Panc1 (cell line): ENCODE data around the gene CACNA1G. TPM values are rescaled to one million over a fixed set of nuclear protein-coding genes. Genes with fewer than 3 reads are reported as not detected.

Experiments used
- ATAC-seq: fragments of 200-7000 bp; cut with Tn5 transposase; 2 replicates; pipeline ENCODE4 v1.9.1; 2020; ENCODE audit warnings: mild to moderate bottlenecking, moderate library complexity
- BruUV-seq: library from RNA; stranded (reverse); fragments of 400-500 nt; replicated peaks from 2 replicates; lab custom pipeline; 2021; lab: Mats Ljungman, UMichigan
- CTCF ChIA-PET: fragments of 300-600 bp; sonication (Branson Sonifier 250); formaldehyde crosslinking; loops from one replicate; lab custom pipeline; 2022; ENCODE audit warnings: antibody characterized with exemption; lab: Charles Lee
- POLR2A ChIA-PET: fragments of 300-600 bp; sonication (Branson Sonifier 250); formaldehyde crosslinking; loops from one replicate; lab custom pipeline; 2022; ENCODE audit warnings: antibody characterized with exemption; lab: Charles Lee
- DNase-seq: peaks from one replicate; pipeline ENCODE4 v3.0.0-alpha.2; 2010; ENCODE audit warnings: low read depth, low spot score
- H3K27ac ChIP-seq: 2 replicates; pipeline ENCODE4 v1.5.1; 2011; ENCODE audit warnings: mild to moderate bottlenecking, low read length, inconsistent platforms
- H3K27me3 ChIP-seq: fragments of 200-500 bp; sonication (Bioruptor generic); 2 replicates; pipeline ENCODE4 v1.6.0; 2014; ENCODE audit warnings: low read length, inconsistent platforms; ENCODE audit not compliant: control insufficient read depth, insufficient read depth
- H3K36me3 ChIP-seq: fragments of 200-500 bp; sonication (Bioruptor generic); 2 replicates; pipeline ENCODE4 v1.5.1; 2014; ENCODE audit warnings: inconsistent platforms, mild to moderate bottlenecking, low read length, moderate library complexity; ENCODE audit not compliant: control insufficient read depth, insufficient read depth
- H3K4me1 ChIP-seq: 2 replicates; pipeline ENCODE4 v1.5.1; 2011; ENCODE audit warnings: inconsistent platforms, mild to moderate bottlenecking, low read length, moderate library complexity; ENCODE audit not compliant: control insufficient read depth, insufficient read depth
- H3K4me3 ChIP-seq, 2 experiments: 2 replicates each; pipeline ENCODE4 v1.5.1; 2011 to 2012; ENCODE audit warnings: low read depth in 2 of 2, low read length in 2 of 2, mild to moderate bottlenecking in 2 of 2, inconsistent platforms in 1 of 2, moderate library complexity in 1 of 2
- H3K9me3 ChIP-seq: fragments of 200-500 bp; sonication (Bioruptor generic); 2 replicates; pipeline ENCODE4 v1.5.1; 2014; ENCODE audit warnings: low read depth, mild to moderate bottlenecking, inconsistent platforms, low read length, moderate library complexity; ENCODE audit not compliant: control insufficient read depth, insufficient read depth
- CTCF ChIP-seq: fragments of 450-650 bp; IDR thresholded peaks from 2 replicates; pipeline ENCODE4 v1.5.1; 2017; ENCODE audit warnings: mild to moderate bottlenecking
- POLR2AphosphoS5 ChIP-seq: IDR thresholded peaks from 2 replicates; pipeline ENCODE4 v1.6.1; 2012; ENCODE audit warnings: mild to moderate bottlenecking, low read depth, low read length, moderate library complexity
- REST ChIP-seq, 2 experiments: IDR thresholded peaks; 2 replicates each; pipeline ENCODE4 v1.6.1; 2011 to 2012; ENCODE audit warnings: low read depth in 2 of 2, control low read depth in 1 of 2, low read length in 1 of 2, mild to moderate bottlenecking in 1 of 2, moderate library complexity in 1 of 2; ENCODE audit not compliant: insufficient read depth in 1 of 2
- SIN3A ChIP-seq: IDR thresholded peaks from 2 replicates; pipeline ENCODE4 v1.6.1; 2012; ENCODE audit warnings: low read depth, mild to moderate bottlenecking, low read length, moderate library complexity, borderline replicate concordance; ENCODE audit not compliant: insufficient read depth
- TCF7L2 ChIP-seq: IDR thresholded peaks from 2 replicates; pipeline ENCODE4 v1.6.1; 2011; ENCODE audit warnings: mild to moderate bottlenecking, low read depth, low read length, inconsistent platforms
- in situ Hi-C: cut with HindIII; loops from 2 replicates; pipeline ENCODE4 v1.10.0; 2016; ENCODE audit warnings: low sequenced_read_pairs, low pct_unique_long_range_greater_than_20kb
- intact Hi-C: fragments of 100-400 bp; cut with micrococcal nuclease; formaldehyde crosslinking; loops from one replicate; pipeline ENCODE4 v1.10.0; 2022; ENCODE audit not compliant: unreplicated experiment
- total RNA-seq: library from RNA; stranded (reverse); gene quantifications from one replicate; pipeline ENCODE4 v1.2.1, GENCODE V29; 2021; ENCODE audit not compliant: unreplicated experiment

CACNA1G gene
- total RNA-seq, 1 experiment from 2014 or later, result 10.0 TPM

GRCh38 chr17:50609380-50610074, 49.0 kb downstream of the CACNA1G start:
- no peaks in the 10 kb centered on the region for H3K9me3 ChIP-seq
- H3K27me3 ChIP-seq, result no peaks in the 10 kb centered on the region
- no peak for ATAC-seq
- no peak overlapping the region for H3K27ac ChIP-seq
- H3K36me3 ChIP-seq, result no peaks in the 10 kb centered on the region; the same call in 1 of the 2 replicates
- peaks cover 2% of the 10 kb centered on the region; the same call in 1 of the 2 replicates for H3K4me1 ChIP-seq
- H3K4me3 ChIP-seq, result no peak overlapping the region
- in situ Hi-C loops, result no loop called here
- ChIA-PET POLR2A (no interaction called here), CTCF (interaction anchor here (0.6 to 0.7 kb wide), 2 partner anchors 53 to 313 kb away, joined by 3 read pairs; no protein-coding TSS in a partner anchor)
- no peak for TF ChIP-seq POLR2AphosphoS5
- no peak for TF ChIP-seq CTCF
- no peak for TF ChIP-seq REST (IDR thresholded peaks at IDR 0.05; ENCODE audit: insufficient read depth in 1 of 2, low read depth in 2 of 2, low read length in 1 of 2)
- TF ChIP-seq SIN3A, result no peak
- TF ChIP-seq TCF7L2, result no peak
- no peak for DNase-seq
- BruUV-seq, result no TSS peak
- intact Hi-C loops, result no loop called here

DNA sequence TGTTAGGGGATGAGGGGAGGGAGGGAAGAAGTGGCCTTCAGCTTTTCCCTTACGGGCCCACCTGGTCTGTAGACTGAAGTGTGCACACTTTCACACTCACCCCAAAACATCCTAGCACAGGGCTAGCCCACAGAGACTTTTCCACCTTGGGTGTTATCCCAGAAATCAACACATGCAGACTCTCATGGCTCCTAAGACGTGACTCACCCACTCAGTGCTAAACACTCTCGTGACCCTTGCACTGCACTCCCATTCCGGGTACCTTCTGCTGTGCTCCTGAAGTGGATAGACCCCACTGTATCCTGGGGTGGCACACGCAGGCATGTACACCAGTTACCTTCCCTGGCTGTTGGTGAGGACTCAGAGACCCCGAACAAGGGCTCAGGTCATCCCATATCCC, 51.1 kb downstream of the CACNA1G start:
- no peak for TF ChIP-seq SIN3A
- no peak for TF ChIP-seq TCF7L2
- no peak for TF ChIP-seq REST (IDR thresholded peaks at IDR 0.05; ENCODE audit: insufficient read depth in 1 of 2, low read depth in 2 of 2, low read length in 1 of 2)
- no peak for TF ChIP-seq CTCF
- no TSS peak for BruUV-seq
- ChIA-PET CTCF (no interaction called here), POLR2A (no interaction called here)
- intact Hi-C loops, result no loop called here
- no peaks in the 10 kb centered on the region; the same call in 1 of the 2 replicates for H3K36me3 ChIP-seq
- H3K9me3 ChIP-seq, result no peaks in the 10 kb centered on the region
- no peak overlapping the region for H3K27ac ChIP-seq
- DNase-seq (no peak), ATAC-seq (no peak)
- H3K4me3 ChIP-seq, result no peak overlapping the region
- no peaks in the 10 kb centered on the region for H3K27me3 ChIP-seq
- in situ Hi-C loops, result no loop called here
- H3K4me1 ChIP-seq, result no peaks in the 10 kb centered on the region
